NCI-H1930 (cell line): Measurements from ENCODE around the gene ATP8A1.

Experiments
- DNase-seq, 2 experiments: peaks; one replicate each; lab custom pipeline; 2025; lab: John Stamatoyannopoulos, UW

Gene ATP8A1

GRCh38 chr4:42626629-42627146 is 30.2 kb downstream of the ATP8A1 start:
- no peak for DNase-seq

GRCh38 chr4:42625329-42625728 is 31.6 kb downstream of the ATP8A1 start:
- DNase-seq: no peak

- no peak for DNase-seq
Measured at GRCh38 chr4:42624551-42624950, 32.4 kb downstream of the ATP8A1 start.

GRCh38 chr4:42618023-42618422 is 38.9 kb downstream of the ATP8A1 start:
- no peak for DNase-seq

- no peak for DNase-seq
Measured at GRCh38 chr4:42617030-42617429, 39.9 kb downstream of the ATP8A1 start.

GRCh38 chr4:42616572-42616971 is 40.3 kb downstream of the ATP8A1 start:
- DNase-seq: no peak

GRCh38 chr4:42615131-42615763 is 41.7 kb downstream of the ATP8A1 start:
- no peak for DNase-seq

GRCh38 chr4:42612898-42613297 is 44.0 kb downstream of the ATP8A1 start:
- DNase-seq: no peak

- no peak for DNase-seq
Measured at GRCh38 chr4:42610941-42611340, 46.0 kb downstream of the ATP8A1 start.

- DNase-seq: no peak
Measured at GRCh38 chr4:42609051-42609450, 47.9 kb downstream of the ATP8A1 start.

GRCh38 chr4:42608551-42608950 is 48.4 kb downstream of the ATP8A1 start:
- no peak for DNase-seq

GRCh38 chr4:42607011-42607726 is 49.7 kb downstream of the ATP8A1 start:
- DNase-seq: no peak

GRCh38 chr4:42605264-42605663 is 51.6 kb downstream of the ATP8A1 start:
- DNase-seq: no peak

GRCh38 chr4:42603862-42604261 is 53.0 kb downstream of the ATP8A1 start:
- no peak for DNase-seq

GRCh38 chr4:42600578-42600977 is 56.3 kb downstream of the ATP8A1 start:
- no peak for DNase-seq

- DNase-seq: no peak
Measured at GRCh38 chr4:42596918-42597317, 60.0 kb downstream of the ATP8A1 start.

- no peak for DNase-seq
Measured at GRCh38 chr4:42594888-42595287, 62.0 kb downstream of the ATP8A1 start.

- no peak for DNase-seq
Measured at GRCh38 chr4:42588909-42589308, 68.0 kb downstream of the ATP8A1 start.

- no peak for DNase-seq
Measured at GRCh38 chr4:42586775-42587174, 70.1 kb downstream of the ATP8A1 start.

GRCh38 chr4:42579903-42580302 is 77.0 kb downstream of the ATP8A1 start:
- no peak for DNase-seq

GRCh38 chr4:42578187-42578586 is 78.7 kb downstream of the ATP8A1 start:
- DNase-seq: no peak

GRCh38 chr4:42574870-42575430 is 82.0 kb downstream of the ATP8A1 start:
- no peak for DNase-seq

- DNase-seq: no peak
Measured at GRCh38 chr4:42573249-42573648, 83.7 kb downstream of the ATP8A1 start.
